Choroid plexus epithelial cell (primary cell): ENCODE measurements around the gene NDUFA3.
A peak's percentile ranks its signal among the peaks of the same experiment; 100 is the strongest.

Source experiments
- DNase-seq: peaks from one replicate; pipeline ENCODE4 v3.0.0-alpha.2; 2010; ENCODE audit warnings: low read depth
- H3K4me3 ChIP-seq: 2 replicates; pipeline ENCODE4 v1.5.1; 2011; ENCODE audit warnings: low read depth, mild to moderate bottlenecking, control low read depth, low read length, moderate library complexity
- CTCF ChIP-seq: conservative IDR thresholded peaks from 2 replicates; pipeline ENCODE4 v1.5.1; 2011; ENCODE audit warnings: low read depth, mild to moderate bottlenecking, control low read depth, inconsistent platforms, low read length, moderate library complexity

The NDUFA3 gene

GRCh38 chr19:54152267-54152666 lies 49.6 kb downstream of the NDUFA3 start:
- H3K4me3 ChIP-seq, result no peak overlapping the region
- TF ChIP-seq CTCF, result no peak
- no peak for DNase-seq

GRCh38 chr19:54152878-54153524 lies 50.3 kb downstream of the NDUFA3 start:
- DNase-seq, result peak; percentile 38
- H3K4me3 ChIP-seq, result no peak overlapping the region

GRCh38 chr19:54153731-54154326 lies 51.2 kb downstream of the NDUFA3 start:
- no peak overlapping the region for H3K4me3 ChIP-seq
- TF ChIP-seq CTCF, result no peak
- DNase-seq, result no peak

More at GRCh38 chr19:54152878-54153524, 50.3 kb downstream of the NDUFA3 start:
- TF ChIP-seq CTCF, result no peak

- no peak overlapping the region for H3K4me3 ChIP-seq
- TF ChIP-seq CTCF, result no peak
- DNase-seq, result no peak
These were observed 52.1 kb downstream of the NDUFA3 start for GRCh38 chr19:54154603-54155345.

- TF ChIP-seq CTCF, result no peak
- no peak for DNase-seq
- no peak overlapping the region for H3K4me3 ChIP-seq
These were observed 53.0 kb downstream of the NDUFA3 start for GRCh38 chr19:54155694-54156093.

GRCh38 chr19:54156490-54156889 lies 53.8 kb downstream of the NDUFA3 start:
- H3K4me3 ChIP-seq, result no peak overlapping the region

More at GRCh38 chr19:54156490-54156889, 53.8 kb downstream of the NDUFA3 start:
- DNase-seq, result no peak
- TF ChIP-seq CTCF, result no peak
